PC-3 (cell line): Measurements from ENCODE around the gene ACTN4.

Source experiments
- CTCF ChIP-seq: fragments of 300-600 bp; sonication (generic); conservative IDR thresholded peaks from 2 replicates; pipeline ENCODE4 v1.5.1; 2017; ENCODE audit warnings: antibody characterized with exemption, low read depth, mild to moderate bottlenecking, low read length
- EZH2 ChIP-seq: fragments of 300-600 bp; sonication (generic); IDR thresholded peaks from one replicate; pipeline ENCODE4 v1.6.1; 2017; ENCODE audit warnings: antibody characterized with exemption, mild to moderate bottlenecking, low read length; ENCODE audit not compliant: unreplicated experiment
- EZH2phosphoT487 ChIP-seq: fragments of 300-600 bp; sonication (generic); IDR thresholded peaks from 2 replicates; pipeline ENCODE4 v1.6.1; 2018; ENCODE audit warnings: mild to moderate bottlenecking, antibody characterized with exemption, low read length, borderline replicate concordance

- no peak for TF ChIP-seq EZH2
- TF ChIP-seq CTCF = no peak
- TF ChIP-seq EZH2phosphoT487 = no peak
Observed at GRCh38 chr19:38669552-38669951, 22.1 kb downstream of the ACTN4 start.
